Bronchial epithelial cell (primary cell): ENCODE measurements around the gene EXD2. TPM values are rescaled to one million over a fixed set of nuclear protein-coding genes. Genes with fewer than 3 reads are reported as not detected.

Source experiments
- DNase-seq: peaks from one replicate; pipeline ENCODE4 v3.0.0-alpha.2; 2010; ENCODE audit warnings: low read depth
- FAIRE-seq: peaks from 2 replicates; lab custom pipeline; 2011; peaks lifted over from hg19 to GRCh38; lab: Jason Lieb, UNC
- H3K27me3 ChIP-seq: 2 replicates; pipeline ENCODE4 v1.5.1; 2011; ENCODE audit warnings: low read length; ENCODE audit not compliant: control insufficient read depth, insufficient read depth
- H3K36me3 ChIP-seq: 2 replicates; pipeline ENCODE4 v1.5.1; 2011; ENCODE audit warnings: low read length; ENCODE audit not compliant: control insufficient read depth, insufficient read depth
- H3K4me3 ChIP-seq: 2 replicates; pipeline ENCODE4 v1.5.1; 2011; ENCODE audit warnings: mild to moderate bottlenecking, low read depth, low read length, control low read depth
- total RNA-seq: library from RNA; depleted of rRNA; stranded (reverse); fragments of >200 nt; gene quantifications from 2 replicates; pipeline ENCODE4 v1.2.1, GENCODE V29; 2014
- TF ChIP-seq, protein P1 (sequence below): IDR thresholded peaks from 2 replicates; pipeline ENCODE4 v1.5.1; 2011; ENCODE audit warnings: mild to moderate bottlenecking, moderate library complexity, low read length, control low read depth, inconsistent platforms; ENCODE audit not compliant: insufficient read depth, severe bottlenecking

Gene EXD2
- total RNA-seq, 1 donor from 2014 or later: 15.5 TPM

GRCh38 chr14:69263364-69263763 is 72.1 kb downstream of the EXD2 start:
- DNase-seq: peak; percentile 42
- FAIRE-seq: no peak
- peaks cover 27% of the 10 kb centered on the region for H3K27me3 ChIP-seq

GRCh38 chr14:69263771-69264170 is 72.5 kb downstream of the EXD2 start:
- no peak for DNase-seq
- peaks cover 23% of the 10 kb centered on the region for H3K27me3 ChIP-seq
- FAIRE-seq: no peak

More at GRCh38 chr14:69263364-69263763, 72.1 kb downstream of the EXD2 start:
- TF ChIP-seq, protein P1, sequence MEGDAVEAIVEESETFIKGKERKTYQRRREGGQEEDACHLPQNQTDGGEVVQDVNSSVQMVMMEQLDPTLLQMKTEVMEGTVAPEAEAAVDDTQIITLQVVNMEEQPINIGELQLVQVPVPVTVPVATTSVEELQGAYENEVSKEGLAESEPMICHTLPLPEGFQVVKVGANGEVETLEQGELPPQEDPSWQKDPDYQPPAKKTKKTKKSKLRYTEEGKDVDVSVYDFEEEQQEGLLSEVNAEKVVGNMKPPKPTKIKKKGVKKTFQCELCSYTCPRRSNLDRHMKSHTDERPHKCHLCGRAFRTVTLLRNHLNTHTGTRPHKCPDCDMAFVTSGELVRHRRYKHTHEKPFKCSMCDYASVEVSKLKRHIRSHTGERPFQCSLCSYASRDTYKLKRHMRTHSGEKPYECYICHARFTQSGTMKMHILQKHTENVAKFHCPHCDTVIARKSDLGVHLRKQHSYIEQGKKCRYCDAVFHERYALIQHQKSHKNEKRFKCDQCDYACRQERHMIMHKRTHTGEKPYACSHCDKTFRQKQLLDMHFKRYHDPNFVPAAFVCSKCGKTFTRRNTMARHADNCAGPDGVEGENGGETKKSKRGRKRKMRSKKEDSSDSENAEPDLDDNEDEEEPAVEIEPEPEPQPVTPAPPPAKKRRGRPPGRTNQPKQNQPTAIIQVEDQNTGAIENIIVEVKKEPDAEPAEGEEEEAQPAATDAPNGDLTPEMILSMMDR: no peak
- H3K36me3 ChIP-seq: no peaks in the 10 kb centered on the region
- H3K4me3 ChIP-seq: no peak overlapping the region

DNA sequence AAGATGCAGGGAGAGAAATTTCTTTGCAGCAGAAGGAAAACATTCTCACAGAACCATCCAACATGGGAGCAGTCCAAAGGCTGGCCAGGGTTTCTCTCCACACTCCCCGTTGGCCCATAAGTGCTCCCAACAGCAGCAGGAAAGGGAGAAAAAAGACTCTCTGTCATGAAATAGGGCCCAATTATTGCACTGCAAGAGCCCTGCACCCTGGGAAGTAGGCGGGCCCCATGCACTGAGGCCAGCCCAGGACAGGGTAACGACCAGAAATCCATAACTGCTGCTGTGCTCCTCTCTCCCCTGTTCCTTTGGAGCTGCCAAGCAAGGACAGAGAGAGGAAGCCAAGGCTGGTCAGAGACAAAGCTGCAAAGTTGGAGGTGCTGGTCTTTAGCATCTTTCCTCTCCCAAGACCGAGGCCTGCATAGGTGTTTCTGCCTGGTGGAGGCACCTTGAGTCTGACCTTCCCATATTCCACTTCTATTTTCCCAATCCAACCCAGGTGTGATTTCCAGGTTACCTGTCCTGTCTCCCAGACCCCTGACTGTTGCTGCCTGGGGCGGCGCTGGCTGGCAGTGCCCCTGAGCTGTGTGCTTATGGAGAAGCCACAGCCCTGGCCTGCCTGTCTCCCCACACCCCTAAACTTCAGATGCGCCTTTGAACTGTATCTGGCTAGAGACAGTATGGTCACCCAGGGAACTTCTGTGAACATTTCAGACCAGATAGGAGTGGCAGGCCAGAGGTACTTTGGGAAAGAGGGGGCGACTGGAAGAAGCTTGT is 75.5 kb downstream of the EXD2 start:
- Histone ChIP-seq H3K4me3 (no peak overlapping the region), H3K27me3 (peaks cover 10% of the 10 kb centered on the region), H3K36me3 (no peaks in the 10 kb centered on the region)
- no peak for DNase-seq
- no peak for FAIRE-seq
- TF ChIP-seq, protein P1: no peak

More at GRCh38 chr14:69263771-69264170, 72.5 kb downstream of the EXD2 start:
- H3K36me3 ChIP-seq: no peaks in the 10 kb centered on the region
- TF ChIP-seq, protein P1: no peak
- no peak overlapping the region for H3K4me3 ChIP-seq

DNA sequence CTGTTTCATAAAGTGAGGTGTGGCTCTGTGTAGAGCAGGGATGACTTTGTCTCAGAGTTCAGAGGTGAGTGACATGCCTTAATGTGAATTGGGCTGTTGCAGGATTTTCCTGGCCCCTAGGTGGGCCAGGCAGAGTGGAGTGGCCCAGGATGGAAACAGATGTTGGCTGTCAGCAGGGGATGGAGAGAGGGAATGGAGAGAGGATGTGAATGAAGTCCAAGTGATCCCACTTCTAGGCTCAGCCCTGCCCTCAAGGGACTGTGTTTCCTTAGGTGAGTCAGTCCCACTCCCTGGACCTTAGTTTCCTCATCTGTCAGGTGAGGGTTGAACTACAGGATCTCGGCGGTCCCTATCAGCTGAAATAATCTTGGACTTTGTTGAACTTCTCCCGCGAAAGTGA is 76.2 kb downstream of the EXD2 start:
- peak; percentile 93 for FAIRE-seq
- Histone ChIP-seq H3K4me3 (no peak overlapping the region), H3K36me3 (no peaks in the 10 kb centered on the region), H3K27me3 (peaks cover 3% of the 10 kb centered on the region)
- TF ChIP-seq, protein P1: no peak
- DNase-seq: no peak

GRCh38 chr14:69268223-69268622 is 76.9 kb downstream of the EXD2 start:
- FAIRE-seq (no peak), DNase-seq (no peak)
- Histone ChIP-seq H3K4me3 (no peak overlapping the region), H3K36me3 (no peaks in the 10 kb centered on the region), H3K27me3 (peaks cover 2% of the 10 kb centered on the region)
- TF ChIP-seq, protein P1: no peak
